GM10266 (cell line): Measurements from ENCODE around the gene WDSUB1.

Experiments
- DNase-seq: peaks from one replicate; pipeline ENCODE4 v3.0.0; 2012; ENCODE audit errors: extremely low spot score
- CTCF ChIP-seq: IDR thresholded peaks from 2 replicates; pipeline ENCODE4 v1.5.1; 2012; ENCODE audit warnings: mild to moderate bottlenecking, low read depth; ENCODE audit not compliant: control insufficient read depth, insufficient read depth; ENCODE audit errors: missing control alignments

Gene WDSUB1

DNA sequence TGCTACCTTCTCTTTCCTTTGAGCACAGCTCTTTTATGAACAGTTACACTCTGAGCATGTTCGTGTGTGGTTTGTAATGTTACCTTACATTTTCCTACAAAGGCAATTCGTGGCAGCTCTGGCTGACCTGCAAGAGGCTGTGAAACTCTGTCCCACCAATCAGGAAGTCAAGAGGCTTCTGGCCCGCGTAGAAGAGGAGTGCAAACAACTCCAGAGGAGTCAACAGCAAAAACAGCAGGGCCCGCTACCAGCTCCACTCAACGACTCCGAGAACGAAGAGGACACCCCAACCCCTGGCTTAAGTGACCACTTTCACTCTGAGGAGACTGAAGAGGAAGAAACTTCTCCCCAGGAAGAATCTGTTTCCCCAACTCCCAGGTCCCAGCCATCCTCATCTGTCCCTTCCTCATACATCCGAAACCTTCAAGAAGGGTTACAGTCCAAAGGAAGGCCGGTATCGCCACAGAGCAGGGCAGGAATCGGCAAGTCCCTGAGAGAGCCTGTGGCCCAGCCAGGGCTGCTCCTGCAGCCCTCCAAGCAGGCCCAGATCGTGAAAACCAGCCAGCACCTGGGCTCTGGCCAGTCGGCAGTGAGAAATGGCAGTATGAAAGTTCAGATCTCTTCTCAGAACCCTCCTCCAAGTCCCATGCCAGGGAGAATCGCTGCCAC is 56.9 kb downstream of the WDSUB1 start:
- TF ChIP-seq CTCF = no peak
- DNase-seq = no peak

DNA sequence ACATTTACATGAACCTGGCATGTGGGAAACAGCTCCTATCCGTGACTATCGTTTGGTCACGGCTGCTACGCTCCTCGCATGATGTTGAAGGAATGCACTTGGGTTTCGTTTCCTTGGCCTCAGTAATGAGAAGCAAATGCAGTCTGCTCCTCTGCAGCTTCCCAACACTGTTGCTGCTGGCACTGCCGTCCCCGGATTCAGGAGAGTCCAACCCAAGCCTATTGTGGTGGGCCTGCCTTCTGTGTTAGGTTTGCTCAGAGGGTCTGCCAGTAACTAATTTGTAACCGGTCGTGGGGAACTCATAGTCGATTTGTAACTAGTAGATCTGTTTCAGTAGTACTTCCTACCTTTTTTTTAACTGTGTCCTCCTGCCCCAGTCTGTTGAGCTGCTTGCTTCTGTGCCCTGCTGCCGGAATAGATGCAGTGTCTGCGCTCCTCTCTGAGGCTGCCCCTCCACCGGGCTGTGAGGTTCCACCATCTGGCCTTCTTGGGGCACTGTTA is 58.4 kb downstream of the WDSUB1 start:
- no peak for DNase-seq
- no peak for TF ChIP-seq CTCF

DNA sequence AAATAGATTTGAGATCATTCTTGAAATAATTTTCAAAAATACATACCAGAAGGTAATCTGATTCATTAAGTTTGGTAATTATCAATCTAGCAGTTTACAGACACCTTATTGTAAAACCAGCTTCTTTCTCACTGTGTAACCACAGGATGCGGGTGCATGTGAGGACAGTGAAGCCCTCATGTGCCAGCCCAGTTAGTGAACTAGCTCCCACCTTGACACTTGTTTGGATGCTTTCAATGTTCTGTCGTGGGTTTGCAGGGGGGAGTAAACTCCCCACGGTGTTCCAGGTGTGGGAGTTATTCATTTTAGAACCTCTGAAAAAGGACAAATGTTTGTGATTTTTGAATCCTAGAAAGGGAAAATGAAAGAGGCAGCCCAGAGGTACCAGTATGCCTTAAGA is 59.0 kb downstream of the WDSUB1 start:
- TF ChIP-seq CTCF = no peak
- no peak for DNase-seq

DNA sequence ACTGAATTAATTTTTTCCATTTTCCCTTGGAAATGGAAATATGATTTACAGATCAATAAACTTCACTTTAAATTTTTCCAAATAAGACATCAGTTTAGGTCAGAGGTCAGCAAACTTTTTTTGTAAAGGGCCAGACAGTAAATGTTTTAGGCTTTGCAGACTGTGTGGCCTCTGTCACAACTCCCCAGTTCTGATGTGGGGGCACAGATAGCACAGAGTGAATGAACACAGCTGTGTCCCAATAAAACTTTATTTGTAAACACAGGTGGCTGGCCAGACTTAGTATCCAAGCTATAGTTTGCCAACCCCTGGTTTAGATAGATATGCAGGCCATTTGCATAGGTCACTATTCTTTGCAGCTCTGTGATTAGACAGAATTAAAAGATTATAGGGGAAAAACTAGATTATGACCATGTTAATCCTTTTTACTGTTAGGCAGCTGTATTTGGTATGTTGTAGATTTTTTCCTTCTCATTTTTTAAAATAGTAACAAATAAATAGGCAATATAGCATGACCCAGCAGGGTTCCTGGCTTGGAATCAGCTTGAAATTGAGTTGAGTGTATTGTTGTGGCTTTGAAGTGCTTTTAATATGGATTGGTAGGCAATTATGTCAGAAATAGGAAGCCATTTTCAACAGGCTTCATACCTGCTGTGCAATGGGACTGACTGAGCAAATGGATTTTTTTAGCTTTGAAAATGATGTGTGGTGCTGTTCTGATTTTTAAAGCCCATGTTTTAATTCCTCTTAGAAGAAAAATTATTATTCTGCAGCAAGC is 59.7 kb downstream of the WDSUB1 start:
- DNase-seq = no peak
- TF ChIP-seq CTCF = no peak

DNA sequence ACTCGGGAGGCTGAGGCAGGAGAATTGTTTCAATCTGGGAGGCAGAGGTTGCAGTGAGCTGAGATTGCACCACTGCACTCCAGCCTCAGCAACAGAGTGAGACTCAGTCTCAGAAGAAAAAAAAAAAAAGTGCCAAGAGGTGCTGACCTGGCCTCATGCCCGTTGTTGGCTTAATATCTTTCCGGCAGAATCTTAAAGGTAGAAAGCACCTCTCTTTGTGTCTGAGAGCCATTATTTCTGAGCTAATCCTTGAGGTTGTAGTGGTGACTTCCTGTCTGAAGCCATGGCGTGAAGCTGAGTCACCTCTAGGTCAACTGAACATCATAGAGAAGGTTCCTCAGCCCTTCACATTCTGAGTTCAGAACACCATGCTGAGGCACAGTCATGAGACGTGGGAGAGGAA is 60.4 kb downstream of the WDSUB1 start:
- no peak for TF ChIP-seq CTCF
- DNase-seq = no peak

DNA sequence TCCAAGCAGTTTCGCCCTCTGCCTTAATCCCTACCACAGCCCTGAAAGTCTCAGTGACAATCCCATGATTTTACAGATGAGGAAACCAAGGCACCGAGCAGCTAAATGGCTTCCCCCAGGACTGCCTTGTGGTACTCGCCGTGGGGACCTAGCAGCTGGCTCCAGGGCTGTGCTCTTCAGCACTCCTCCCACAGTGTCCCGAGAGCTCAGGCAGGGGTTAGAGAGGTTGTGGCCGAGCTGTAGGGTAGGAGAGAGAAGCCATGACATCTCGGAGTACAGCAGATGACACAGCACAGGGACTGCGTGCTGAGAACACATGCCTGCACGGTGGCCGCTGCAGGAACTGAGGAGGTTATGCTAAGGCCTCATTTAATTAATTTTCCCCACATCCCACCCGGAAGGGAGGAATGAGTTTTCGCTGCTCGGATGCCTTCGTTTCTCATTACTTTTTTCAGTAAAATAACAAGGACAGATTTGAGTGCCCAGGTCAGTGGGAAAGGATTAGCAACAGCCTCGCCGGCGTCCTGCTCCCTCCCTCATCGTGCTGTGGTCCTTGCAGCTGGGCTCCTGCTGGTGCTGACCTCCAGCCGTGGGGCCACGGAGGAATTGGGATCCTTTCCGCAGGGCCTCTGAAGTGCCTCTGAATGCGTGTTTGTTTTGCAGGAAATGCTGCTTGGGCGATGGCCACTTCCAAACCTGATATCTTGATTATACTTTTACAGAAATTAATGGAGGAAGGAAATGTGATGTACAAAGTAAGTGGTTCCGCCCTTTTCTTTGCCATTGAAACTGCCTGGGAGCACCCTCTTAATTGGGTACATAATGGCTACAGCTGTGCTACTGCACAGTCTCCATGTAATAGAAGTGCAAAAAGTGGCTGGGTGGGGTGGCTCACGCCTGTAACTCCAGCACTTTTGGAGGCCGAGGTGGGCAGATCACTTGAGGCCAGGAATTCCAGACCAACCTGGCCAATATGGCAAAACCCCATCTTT is 61.2 kb downstream of the WDSUB1 start:
- TF ChIP-seq CTCF = no peak
- DNase-seq = no peak
